CD4-positive, alpha-beta T cell treated with Interleukin-4 for 1 hour (primary cell): Measurements from ENCODE around the gene PTPN7.
A peak's percentile ranks its signal among the peaks of the same experiment; 100 is the strongest.

Experiments
- DNase-seq, 2 donors: peaks; one replicate each; pipeline ENCODE4 v3.0.0-alpha.2; 2020 to 2022

The PTPN7 gene

DNA sequence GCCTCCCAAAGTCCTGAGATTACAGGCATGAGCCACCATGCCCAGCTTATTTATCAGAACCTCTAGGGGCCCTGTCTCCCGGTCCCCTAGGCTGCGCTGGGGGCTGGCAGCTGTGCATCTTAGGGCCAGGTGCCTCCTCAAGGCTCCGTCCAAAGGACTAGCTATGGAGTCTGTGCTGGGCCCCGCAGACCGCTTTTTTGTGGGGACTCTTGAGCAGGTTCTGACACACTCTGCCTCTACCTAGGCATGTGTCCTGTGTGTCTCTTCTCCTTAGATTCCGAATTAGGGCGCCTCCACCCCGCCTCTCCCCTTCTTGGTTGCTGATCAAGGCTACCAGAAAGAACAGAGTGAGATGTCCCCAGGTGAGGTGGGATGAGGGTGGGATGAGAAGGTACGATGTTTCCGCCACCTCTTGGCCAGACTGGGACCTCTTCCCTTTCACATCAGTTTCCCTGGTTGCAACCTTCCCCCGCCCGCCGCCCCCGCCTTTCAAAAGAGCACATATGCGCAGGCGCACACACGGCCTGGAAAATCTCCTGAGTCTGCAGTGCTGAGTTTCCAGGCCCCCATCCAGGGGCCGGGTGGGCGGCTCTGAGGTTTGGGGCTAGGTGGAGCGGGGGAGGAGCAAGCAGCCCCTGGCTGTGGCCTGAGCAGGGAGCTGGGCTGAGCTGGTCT lies 5.0 kb upstream of the PTPN7 start:
- DNase-seq: peak in 1 of 2 donors; percentile 13

DNA sequence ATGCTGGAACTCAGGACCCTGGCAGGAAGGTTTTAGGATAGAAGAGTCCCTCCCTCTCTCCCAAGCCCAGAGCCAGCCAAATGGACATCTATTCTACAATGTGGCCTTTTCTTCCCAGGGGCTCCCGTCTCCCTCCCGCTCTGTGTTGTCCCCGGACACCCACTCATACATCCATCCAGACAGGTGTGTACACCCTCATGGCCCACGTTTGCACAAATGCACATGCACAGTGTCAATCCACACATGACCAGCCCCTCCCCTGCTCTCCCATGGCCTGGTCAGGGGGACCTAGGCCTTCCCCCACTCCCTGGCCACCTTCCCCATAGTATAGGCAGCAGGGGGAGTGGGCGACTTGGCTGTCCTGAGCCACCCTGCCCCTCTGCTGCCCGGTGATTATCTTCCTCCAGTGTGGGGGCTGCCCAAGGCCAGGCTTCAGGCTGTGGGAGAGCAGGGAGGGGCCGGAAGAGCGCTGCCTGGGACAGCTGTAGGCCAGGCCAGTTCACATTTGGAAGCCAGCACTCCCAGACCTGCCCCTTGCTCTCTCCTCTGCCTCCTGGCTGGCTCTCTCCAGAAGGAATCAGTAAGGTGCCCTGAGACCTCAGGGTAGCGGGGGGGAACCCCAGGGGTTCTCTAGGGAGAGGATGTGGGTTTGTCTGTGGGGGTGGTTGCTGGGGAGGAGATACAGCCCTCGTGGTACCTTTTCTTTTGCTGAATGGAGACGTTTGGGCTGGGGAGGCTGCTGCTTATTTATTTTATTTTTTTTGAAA lies 4.1 kb upstream of the PTPN7 start:
- peak; percentile 81 to 84 for DNase-seq

DNA sequence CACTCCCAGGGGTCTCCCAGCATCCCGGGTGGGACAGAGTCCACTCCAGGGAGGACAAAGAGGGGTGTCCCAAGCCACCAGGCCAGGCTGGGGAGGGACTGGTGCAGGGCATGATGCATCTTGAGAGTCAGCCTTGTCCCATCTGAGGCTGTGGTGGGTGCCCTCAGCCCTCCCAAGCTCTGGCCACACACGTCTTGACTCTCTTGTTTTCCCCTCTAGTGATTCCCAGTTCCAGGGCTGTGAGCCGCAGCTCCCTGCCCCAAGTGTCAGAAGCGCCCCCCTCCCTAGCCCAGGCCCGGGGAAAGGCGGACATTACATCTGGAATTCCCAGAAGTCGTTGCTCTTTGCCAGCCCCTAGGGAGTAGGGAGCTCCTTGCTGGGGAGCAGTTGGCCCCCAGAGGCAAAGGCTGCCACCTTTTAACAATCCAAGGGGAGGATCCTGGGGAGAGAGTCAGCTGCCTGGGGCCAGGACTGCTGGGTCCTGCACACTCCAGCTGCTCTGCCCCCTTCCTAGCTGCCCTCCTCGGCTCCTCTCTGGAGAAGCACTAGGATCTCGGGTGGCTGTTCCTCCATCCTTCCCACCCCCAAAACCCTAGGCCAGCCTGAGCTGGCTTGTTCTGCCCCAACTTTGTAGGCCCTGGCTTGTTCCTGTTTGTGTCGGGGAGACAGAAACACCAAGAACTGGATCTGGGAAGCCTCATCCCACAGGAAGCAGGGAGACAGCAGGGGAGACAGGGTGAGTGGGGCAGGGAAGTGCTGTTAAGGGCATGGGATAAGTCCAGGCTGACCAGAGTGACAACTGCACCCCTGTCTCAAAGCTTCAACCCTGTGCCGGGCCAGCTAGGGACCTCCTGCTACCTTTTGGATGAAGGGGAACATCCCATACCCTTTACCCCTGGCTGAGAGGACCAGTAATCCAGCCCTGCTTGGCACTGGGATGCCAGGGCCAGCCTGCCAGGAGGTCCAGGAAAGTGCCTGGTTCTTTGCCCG lies 3.2 kb upstream of the PTPN7 start:
- DNase-seq: no peak

DNA sequence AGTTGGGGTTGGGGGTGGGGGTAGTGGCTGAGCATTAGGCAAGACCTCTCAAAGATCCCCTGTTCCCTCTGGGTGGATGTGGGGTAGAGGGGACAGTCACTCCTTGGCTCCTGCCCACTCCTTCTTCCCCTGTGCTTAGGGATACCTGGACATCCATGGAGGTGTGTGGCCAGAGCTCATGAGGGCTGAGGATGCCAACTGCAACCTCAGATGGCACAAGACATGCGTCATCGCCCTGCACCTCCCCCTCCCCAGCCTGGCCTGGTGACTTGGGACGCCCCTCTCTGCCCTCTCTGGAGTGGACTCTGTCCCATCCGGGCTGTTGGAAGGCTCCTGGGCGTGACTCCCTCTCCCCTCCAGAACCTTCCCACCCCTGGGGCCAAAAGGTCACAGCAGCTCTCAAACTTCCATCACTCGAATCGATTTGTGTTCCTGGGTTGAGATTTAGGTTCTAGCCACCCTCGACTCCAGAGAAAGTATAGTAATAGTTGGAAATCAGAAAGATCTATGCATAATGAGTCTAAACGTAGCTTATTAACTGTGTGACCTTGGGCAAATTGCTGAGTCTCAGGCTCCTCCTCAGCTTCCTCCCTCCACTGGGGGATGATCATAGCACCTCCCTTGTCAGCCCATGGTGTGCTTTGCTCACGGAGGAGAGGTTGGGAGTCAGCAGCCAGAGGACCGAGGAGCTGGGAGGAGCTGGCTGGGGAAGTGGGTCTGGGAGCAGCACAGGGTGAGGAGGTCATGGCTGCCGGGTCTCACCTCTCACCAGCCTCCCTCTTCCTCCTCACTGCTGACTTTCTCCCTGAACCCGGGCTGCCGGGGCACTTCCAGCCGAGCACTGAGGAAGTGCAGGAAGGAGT lies 2.2 kb upstream of the PTPN7 start:
- peak in 1 of 2 donors; percentile 46 for DNase-seq

DNA sequence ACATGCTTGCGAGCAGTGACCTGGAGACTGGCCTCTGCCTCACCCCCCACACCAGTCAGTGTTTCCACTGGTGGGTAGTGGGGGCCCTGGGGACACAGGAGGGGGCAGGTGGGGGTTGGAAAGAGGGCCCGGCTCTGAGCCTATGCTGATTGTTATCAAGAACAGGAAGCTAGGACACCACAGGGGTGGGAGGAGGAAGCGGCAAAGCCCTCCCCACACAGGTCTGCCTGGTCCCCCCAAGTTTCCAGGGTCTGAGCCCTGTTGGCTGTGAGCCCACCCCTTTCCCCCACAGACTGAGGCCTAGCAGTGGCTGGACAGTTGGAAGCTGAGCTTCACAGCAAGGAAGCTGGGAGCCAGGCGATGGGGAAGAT lies 1.6 kb upstream of the PTPN7 start:
- peak; percentile 57 to 63 for DNase-seq

DNA sequence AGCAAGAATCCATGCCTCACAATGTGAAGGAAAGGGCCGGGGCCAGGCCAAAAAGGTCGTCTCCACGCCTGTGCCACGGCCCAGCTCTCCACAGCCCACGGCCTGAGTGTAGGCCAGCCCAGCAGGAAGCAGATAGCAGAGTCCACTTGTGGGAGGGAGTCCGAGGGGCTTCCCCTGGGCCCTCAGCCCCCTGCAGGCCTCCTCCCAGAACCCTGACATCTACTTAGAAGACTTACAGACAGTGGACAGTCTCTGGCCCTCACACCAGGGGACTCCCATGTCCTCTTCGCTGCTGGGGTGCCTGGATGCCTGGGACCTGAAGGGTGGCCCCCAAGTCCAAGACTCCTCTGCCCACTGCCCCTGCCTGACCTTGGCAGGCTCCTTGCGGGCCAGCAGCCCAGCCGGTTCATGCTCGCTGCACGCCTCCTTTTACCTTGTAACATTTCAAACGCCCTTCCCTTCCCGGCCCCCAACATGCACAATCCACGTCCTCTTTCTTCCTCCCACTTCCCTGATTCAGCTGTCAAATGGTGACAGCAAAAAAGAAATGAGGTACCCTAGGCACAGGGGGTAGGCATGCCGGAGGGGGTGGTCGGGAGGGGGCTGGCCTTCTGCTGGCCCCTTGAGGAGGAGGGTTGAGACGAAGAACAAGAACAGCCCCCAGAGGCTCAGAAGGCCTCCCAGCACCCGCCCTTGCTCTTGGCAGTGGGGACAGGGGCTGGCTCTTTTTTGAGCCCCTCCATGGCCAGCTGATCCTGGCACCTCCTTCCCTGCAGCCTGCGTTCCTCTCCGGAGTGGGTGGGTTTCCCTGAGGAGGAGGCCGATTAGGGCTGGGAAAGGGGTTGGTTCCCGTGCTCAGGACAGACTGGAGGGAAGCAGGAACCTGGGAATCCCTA lies 997 bp upstream of the PTPN7 start:
- DNase-seq: no peak

DNA sequence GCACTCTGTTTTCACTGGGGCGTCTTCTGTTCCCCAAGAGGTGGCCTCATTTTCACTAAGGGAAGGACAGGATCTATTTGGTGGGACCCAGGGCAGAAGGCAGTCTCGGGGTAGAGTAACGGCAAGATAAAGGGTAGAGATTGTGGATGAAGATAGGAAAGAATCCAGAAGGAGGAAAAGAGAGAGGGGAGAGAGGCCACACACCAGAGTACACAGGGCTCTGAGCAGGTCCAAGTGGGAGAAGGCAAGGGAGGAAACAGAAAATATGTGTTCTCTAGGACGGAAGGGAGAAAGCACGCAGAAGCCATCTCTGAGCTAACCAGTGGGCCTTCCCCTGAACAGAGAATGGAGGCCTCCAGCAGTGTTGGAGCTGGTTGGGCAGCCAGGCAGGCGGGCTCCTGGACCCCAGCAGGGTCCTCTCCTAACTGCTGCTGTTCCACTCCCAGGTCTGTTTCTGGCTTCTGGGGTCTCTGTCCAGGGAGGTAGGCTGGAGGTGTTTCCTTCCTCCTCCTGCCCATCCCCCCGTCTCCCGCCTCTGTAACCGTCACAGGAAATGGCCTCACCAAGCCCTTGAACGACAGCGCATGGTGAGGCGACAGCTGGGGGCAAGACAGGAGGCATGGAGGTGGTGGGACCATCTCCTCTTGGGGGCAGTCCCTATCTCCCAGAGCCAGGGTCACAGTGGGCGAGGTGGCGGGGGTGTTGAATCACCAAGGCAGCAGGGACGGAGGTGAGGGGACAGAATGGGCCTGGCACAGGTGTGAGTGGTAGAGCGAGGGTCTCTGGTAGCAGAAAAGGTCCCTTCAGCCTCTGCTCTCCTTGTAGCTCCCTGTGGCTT lies 649 bp downstream of the PTPN7 start:
- DNase-seq: peak; percentile 68 to 69

DNA sequence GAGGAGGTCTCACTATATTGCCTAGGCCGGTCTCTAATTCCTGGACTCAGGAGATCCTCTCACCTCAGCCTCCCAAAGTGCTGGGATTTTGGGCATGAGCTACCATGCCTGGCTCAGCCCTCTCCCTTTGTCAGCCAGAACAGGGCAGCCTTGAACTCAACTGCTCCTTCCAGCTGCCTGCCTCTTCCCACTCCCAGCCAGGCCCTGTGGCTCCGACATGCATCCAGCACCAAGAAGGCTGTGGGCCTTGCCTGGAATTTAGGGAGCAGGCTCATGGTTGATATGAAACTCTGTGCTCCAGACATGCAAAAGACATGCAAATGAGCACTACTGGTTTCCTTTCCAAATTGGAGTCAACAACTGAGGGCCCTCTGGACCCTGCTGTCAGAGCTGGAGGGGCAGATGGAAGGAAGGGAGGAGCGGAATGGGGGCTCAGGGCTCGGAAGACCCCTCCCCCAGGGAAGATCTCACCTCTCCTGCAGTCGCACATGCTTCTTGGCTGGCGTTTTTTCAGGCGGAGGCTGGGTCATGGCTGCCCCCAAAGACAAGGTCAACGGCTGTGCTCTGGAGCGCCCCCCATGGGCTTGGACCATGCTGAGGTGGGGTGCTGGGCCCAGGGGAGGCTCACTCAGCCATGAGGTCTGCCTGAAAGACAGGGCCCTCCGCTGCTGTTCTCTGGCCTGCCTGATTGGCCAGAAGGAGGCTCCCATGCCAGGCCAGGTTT lies 1.4 kb downstream of the PTPN7 start:
- peak in 1 of 2 donors; percentile 22 for DNase-seq

DNA sequence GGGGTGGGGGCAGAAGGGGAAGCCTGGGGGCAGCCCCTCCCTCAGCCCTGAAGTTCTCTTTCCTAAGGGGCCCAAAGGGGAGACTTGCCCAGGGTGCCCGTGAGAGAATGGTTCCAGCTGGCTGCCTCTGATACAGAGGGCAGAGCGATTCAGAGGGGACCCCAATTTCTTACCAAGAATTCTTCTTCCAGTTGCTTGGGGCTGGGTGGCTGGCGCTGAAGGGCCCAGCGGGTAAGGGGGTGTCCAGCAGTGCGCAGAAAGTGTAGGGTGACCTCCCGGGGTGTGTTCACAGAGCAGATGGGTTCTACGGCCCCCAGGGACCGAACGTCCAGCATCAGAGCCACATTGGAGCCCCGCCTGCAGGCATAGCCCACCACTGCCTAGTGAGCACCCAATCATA lies 2.5 kb downstream of the PTPN7 start:
- no peak for DNase-seq

DNA sequence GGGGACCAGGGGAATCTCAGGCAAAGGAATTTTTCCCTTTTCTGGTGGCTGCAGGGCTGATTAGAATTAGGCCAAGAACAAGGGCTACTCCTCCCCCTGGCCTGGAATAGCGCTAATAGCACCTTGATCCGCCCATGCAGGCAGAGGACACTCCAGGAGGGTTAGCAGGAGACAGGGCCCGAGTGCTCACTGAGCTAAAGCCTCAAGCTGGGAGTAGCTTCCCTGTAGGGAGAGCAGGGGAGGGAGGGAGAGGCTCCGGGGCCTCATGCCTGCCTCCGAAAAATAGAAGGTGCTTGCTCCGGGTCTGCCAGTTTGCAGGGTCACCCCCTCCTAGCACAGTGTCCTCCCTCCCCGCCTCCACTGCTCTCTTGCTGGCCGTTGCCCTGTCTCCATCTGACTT lies 3.8 kb downstream of the PTPN7 start:
- DNase-seq: no peak

DNA sequence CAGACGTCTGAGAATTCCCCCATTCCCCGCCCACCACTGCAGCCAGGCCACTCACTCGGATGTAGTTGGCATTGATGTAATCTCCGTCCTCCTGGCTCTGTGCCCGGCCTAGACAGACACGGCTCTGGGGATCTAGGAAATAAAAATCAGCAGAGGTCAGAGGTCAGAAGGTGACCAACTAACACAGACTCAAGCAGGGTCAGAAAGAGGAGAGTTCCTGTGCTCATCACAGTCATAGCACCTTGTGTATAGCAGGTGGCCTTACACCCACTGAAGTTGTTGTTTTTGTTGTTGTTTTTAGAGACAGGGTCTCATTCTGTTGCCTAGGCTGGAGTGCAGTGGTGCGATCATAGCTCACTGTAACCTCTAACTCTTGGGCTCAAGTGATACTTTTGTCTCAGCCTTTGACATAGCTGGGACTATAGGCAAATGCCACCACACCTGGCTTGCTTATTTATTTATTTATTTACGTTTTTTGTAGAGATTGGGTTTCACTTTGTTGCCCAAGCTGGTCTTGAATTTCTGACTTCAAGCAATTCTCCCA lies 4.9 kb downstream of the PTPN7 start:
- DNase-seq: peak in 1 of 2 donors; percentile 21

DNA sequence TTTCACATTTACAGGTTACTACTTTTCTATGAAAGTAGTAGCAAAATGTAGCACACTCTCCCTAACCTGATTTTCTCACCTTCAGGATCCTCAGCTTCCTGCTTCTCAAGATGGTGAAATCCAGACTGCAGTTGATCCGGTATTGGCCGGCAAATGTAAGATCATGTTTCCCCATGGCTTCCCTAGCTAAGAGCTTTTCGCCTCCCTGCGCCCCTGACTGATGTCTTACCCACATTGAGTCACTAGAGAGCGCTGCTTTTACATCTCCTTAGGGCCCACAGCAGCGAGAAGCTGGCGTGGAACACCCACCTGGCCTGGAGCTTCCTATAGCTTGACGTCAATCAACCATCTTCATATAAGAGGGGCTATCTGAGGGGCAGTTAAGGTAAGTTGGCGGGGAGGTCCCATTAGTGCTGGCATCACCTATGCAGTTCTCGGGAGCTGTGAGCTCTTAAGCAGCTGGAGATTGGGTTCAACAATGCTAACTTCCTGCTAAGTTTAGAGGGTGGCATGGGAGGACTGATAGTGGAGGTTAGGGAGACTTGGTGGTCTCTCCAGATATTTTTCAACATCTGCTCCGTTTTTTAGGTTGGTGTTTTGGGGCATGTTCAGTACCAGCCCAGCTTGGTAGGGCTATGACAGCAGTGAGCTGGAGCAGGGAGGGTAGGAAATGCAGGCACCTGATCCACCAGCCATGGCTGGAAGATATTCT lies 5.5 kb downstream of the PTPN7 start:
- peak; percentile 65 to 71 for DNase-seq

DNA sequence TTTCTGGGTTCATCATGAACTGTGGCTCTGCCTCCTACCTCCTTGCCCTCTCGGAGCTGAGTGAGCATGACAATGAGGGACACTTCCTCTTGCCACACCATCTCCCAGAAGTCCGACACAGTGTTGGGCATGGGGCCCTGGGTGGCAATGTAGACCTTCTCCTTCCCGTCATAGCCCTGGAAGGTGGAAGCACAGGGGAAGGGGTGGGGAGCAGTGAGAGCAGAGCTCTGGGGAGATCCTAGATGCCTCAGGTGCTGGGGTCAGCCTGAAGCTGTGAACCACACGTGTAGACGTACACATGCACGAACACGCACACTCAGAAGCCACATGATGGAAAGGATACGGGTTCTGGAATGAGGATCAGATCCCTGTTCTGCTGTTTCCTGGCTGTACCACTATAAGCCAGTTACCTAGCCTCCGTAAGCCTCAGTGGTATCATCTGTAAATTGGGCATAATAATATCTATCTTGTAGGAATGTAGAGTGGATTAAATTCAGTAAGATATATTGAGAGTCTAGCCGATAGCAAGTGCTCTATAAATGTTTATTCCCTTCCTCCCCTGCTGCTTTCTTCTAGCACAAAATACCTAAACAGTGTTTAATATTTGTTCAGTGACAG lies 6.1 kb downstream of the PTPN7 start:
- no peak for DNase-seq

DNA sequence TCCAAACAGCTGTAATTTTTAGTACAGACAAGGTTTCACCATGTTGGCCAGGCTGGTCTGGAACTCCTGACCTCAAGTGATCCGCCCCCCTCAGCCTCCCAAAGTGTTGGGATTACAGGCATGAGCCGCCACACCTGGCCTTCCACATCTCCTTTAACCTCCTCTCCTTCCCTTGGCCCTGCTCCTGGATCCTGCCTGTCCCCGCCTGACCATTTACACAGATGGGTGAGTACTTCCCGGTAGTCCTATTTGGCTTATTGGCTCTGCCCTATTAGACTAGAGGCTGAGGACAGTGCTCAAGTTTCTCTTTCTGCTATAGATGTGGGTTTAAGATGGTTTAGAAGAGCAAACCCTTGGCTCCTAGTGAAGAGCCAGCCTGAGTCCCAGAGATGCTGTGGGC lies 7.1 kb downstream of the PTPN7 start:
- DNase-seq: no peak

DNA sequence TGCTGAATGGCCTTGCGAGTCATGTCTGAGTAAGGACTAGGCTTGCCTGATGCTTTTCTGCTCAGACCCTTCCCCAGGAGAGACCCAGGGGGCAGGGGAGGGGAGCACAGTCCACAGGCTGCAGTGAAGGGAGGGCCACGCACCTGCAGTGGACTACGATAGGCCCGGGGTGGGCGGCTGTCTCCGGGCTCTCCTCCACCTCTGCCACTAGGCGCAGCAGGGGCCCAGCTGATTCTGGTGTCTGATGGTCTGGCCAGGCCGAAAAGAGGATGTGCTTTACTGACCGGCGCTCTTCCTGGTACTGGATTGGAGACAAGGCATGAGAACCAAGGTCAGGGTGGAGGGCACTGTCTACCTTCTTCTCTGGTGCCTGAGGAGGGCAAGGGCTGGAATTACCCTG lies 8.0 kb downstream of the PTPN7 start:
- no peak for DNase-seq

DNA sequence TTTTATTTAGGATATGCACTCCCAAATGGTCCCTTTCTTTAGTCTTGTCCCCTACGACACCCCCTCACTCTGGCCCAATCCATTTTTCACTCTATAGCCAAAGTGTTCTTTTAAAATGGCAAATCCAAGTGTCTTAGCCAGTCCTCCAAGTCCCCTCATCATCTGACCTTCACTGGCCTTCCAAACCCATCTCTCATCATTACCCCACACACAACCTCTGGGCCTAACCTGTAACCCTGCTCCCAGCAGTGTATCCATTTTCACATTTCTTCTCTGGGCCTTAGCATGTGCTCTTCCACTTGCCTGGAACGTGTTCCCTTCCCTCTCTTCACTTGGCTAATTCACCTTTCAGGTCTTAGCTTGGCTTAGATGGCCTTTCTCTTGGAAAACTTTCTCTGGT lies 9.4 kb downstream of the PTPN7 start:
- no peak for DNase-seq

DNA sequence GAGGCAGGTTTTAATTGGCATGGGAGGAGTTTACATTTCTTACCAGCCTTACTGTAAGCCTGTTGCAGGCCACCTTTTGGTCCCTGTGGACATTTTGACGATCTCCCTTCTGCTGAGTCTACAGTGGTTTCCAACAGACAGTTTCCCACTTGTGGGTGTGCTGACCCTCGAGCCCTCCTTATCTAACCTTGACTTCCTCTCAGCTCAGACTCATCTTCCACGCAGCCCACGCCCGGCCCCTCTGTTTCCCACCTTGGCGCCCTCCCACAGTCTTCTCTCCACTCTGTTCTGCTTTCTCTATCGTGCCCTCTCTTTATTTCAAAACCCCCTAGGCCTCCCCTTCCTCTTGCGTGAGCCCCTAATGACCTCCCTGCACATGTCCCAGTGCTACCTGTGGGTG lies 9.8 kb downstream of the PTPN7 start:
- DNase-seq: no peak

DNA sequence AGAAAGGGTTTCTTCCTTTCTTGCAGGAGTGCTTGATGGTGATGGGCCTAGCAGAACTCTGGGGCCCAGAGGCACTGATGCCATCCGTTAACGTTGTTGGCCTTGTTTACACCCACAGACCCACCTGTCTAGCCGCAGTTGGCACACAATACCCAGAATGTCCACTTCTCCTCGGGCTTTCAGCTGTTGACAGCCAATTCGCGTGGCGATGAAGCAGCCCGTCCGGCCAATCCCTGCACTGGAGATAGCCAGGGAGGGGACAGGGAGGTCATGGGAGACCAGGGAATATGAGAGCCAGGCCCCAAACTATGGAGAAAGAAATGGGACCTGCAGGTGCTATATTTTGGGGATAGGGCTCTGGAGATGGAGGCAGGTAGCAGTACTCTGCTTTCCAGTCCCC lies 10.2 kb downstream of the PTPN7 start:
- no peak for DNase-seq
